PC-9 (cell line): ENCODE measurements around the gene CNBD2. TPM values are rescaled to one million over a fixed set of nuclear protein-coding genes. Genes with fewer than 3 reads are reported as not detected.

Source experiments
- BruUV-seq: library from RNA; stranded (reverse); fragments of 400-500 nt; replicated peaks from 2 replicates; lab custom pipeline; 2021; lab: Mats Ljungman, UMichigan
- CTCF ChIA-PET: fragments of 300-600 bp; sonication (Branson Sonifier 250); formaldehyde crosslinking; loops from one replicate; lab custom pipeline; 2022; ENCODE audit warnings: antibody characterized with exemption; lab: Charles Lee
- POLR2A ChIA-PET: fragments of 300-600 bp; sonication (Branson Sonifier 250); formaldehyde crosslinking; loops from one replicate; lab custom pipeline; 2022; ENCODE audit warnings: antibody characterized with exemption; ENCODE audit not compliant: unreplicated experiment; lab: Charles Lee
- DNase-seq, 2 experiments: peaks; one replicate each; pipeline versions ENCODE4 v3.0.0 to v3.0.0-alpha.2; 2015 to 2022; ENCODE audit warnings: mixed read lengths in 1 of 2
- H2AFZ ChIP-seq: fragments of 200-600 bp; sonication (generic); 2 replicates; pipeline ENCODE4 v1.8.1; 2017; ENCODE audit warnings: antibody characterized with exemption
- H3F3A ChIP-seq: fragments of 200-600 bp; sonication (generic); 2 replicates; pipeline ENCODE4 v1.8.1; 2017; ENCODE audit warnings: antibody characterized with exemption, mild to moderate bottlenecking, low read depth; ENCODE audit not compliant: insufficient read depth
- H3K27ac ChIP-seq: fragments of 200-600 bp; sonication (generic); 2 replicates; pipeline ENCODE4 v1.6.1; 2016; ENCODE audit warnings: mixed run types
- H3K27me3 ChIP-seq: fragments of 200-600 bp; sonication (generic); 2 replicates; pipeline ENCODE4 v1.6.1; 2016; ENCODE audit warnings: low read depth, mixed run types; ENCODE audit not compliant: insufficient read depth
- H3K36me3 ChIP-seq: fragments of 200-600 bp; sonication (generic); 2 replicates; pipeline ENCODE4 v1.6.1; 2016; ENCODE audit warnings: low read depth, mixed run types
- H3K4me1 ChIP-seq: fragments of 200-600 bp; sonication (generic); replicated peaks from 2 replicates; pipeline ENCODE4 v1.6.1; 2016; ENCODE audit warnings: mixed run types; ENCODE audit not compliant: insufficient read depth
- H3K4me2 ChIP-seq: fragments of 200-600 bp; sonication (generic); 2 replicates; pipeline ENCODE4 v1.6.1; 2017; ENCODE audit warnings: mixed run types
- H3K4me3 ChIP-seq: fragments of 200-600 bp; sonication (generic); 2 replicates; pipeline ENCODE4 v1.6.1; 2016; ENCODE audit warnings: mixed run types
- H3K79me2 ChIP-seq: fragments of 200-600 bp; sonication (generic); 2 replicates; pipeline ENCODE4 v1.6.1; 2017; ENCODE audit warnings: low read depth, mixed run types
- H3K9me2 ChIP-seq: fragments of 200-600 bp; sonication (generic); 2 replicates; pipeline ENCODE4 v1.8.1; 2017; ENCODE audit warnings: mild to moderate bottlenecking; ENCODE audit not compliant: insufficient read depth
- H3K9me3 ChIP-seq: fragments of 200-600 bp; sonication (generic); 2 replicates; pipeline ENCODE4 v1.8.1; 2016; ENCODE audit warnings: low read depth; ENCODE audit not compliant: insufficient read depth
- H4K20me1 ChIP-seq: fragments of 200-600 bp; sonication (generic); 2 replicates; pipeline ENCODE4 v1.8.1; 2017; ENCODE audit not compliant: insufficient read depth
- EZH2 ChIP-seq: fragments of 200-600 bp; sonication (generic); IDR thresholded peaks from 2 replicates; pipeline ENCODE4 v1.8.0; 2017; ENCODE audit warnings: antibody characterized with exemption, low read depth
- intact Hi-C: fragments of 100-400 bp; cut with micrococcal nuclease; formaldehyde crosslinking; loops from one replicate; pipeline ENCODE4 v1.10.0; 2022; ENCODE audit not compliant: unreplicated experiment
- total RNA-seq: library from RNA; stranded (reverse); gene quantifications from 2 replicates; pipeline ENCODE4 v1.2.3, GENCODE V29; 2021
- TF ChIP-seq, protein P1 (sequence below): fragments of 200-600 bp; sonication (generic); conservative IDR thresholded peaks from 2 replicates; pipeline ENCODE4 v1.6.1; 2017; ENCODE audit warnings: mixed run types, antibody characterized with exemption, mild to moderate bottlenecking, moderate library complexity

The CNBD2 gene
- total RNA-seq, 1 experiment from 2014 or later = 7.3 TPM

DNA sequence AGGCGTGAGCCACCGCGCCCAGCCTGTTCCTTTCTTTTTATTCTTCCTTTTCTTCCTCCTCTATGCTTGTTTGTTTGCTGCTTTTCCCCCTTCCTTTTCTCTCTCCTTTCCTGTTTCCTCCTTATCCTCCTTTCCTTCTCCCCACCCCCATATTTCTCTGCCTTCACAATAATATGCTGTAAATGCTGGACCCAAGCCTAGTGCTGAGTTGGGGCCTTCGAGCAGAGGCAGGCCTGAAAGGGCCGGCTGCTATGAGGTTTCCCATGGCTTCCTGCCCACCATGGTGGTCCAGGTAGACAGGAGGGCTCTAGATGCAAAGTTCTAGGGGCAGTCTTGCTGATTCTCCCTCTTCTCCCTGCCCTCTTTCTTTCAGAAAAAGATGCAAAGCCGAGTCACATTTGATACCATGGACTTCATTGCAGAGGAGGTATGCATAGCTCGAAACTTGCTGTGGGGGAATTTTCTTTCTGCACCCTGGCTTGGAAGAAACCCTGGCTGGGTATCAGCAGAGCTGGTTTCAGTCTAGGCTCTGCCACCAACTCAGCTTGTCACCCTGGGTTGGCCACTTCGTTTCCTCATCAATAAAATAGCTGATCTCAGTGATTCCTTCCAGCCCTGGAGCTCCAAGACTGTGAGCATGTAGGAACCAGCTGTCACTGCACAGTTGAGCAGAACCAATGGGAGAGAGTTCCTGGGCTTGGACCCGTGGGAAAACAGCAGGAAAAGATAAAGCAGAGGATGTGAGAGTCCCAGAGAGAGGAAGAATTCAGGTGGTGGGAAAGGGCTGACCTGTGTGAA, 7.4 kb downstream of the CNBD2 start:
- no peak overlapping the region for H3K27ac ChIP-seq
- H3K27me3 ChIP-seq = no peaks in the 10 kb centered on the region
- DNase-seq = no peak
- H3K4me1 ChIP-seq = no peaks in the 10 kb centered on the region; the same call in 1 of the 2 replicates
- ChIA-PET CTCF (no interaction called here), POLR2A (no interaction called here)
- H3F3A ChIP-seq = no peaks in the 10 kb centered on the region
- H3K9me2 ChIP-seq = no peaks in the 10 kb centered on the region
- no peaks in the 10 kb centered on the region for H4K20me1 ChIP-seq
- TF ChIP-seq, protein P1, sequence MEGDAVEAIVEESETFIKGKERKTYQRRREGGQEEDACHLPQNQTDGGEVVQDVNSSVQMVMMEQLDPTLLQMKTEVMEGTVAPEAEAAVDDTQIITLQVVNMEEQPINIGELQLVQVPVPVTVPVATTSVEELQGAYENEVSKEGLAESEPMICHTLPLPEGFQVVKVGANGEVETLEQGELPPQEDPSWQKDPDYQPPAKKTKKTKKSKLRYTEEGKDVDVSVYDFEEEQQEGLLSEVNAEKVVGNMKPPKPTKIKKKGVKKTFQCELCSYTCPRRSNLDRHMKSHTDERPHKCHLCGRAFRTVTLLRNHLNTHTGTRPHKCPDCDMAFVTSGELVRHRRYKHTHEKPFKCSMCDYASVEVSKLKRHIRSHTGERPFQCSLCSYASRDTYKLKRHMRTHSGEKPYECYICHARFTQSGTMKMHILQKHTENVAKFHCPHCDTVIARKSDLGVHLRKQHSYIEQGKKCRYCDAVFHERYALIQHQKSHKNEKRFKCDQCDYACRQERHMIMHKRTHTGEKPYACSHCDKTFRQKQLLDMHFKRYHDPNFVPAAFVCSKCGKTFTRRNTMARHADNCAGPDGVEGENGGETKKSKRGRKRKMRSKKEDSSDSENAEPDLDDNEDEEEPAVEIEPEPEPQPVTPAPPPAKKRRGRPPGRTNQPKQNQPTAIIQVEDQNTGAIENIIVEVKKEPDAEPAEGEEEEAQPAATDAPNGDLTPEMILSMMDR = no peak
- TF ChIP-seq EZH2 = no peak
- no peak overlapping the region for H2AFZ ChIP-seq
- no peaks in the 10 kb centered on the region for H3K36me3 ChIP-seq
- H3K9me3 ChIP-seq = no peaks in the 10 kb centered on the region
- H3K79me2 ChIP-seq = no peaks in the 10 kb centered on the region
- no peak overlapping the region for H3K4me3 ChIP-seq
- intact Hi-C loops = no loop called here
- no TSS peak for BruUV-seq
- no peak overlapping the region for H3K4me2 ChIP-seq

DNA sequence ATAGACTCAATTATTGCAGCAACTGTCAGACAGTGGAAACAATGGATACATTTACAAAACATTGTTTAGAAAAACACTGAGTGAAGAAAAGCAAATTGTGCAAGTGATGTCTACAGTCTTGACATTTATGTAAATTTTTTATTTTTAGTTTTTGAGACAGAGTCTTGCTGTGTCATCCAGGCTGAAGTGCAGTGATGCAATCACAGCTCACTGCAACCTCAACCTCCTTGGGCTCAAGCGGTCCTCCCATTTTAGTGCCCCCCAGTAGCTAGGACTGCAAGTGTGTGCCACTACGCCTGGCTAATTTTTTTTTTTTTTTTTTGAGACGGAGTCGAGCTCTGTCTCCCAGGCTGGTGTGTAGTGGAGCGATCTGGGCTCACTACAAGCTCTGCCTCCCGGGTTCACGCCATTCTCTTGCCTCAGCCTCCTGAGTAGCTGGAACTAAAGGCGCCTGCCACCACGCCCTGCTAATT, 9.7 kb downstream of the CNBD2 start:
- Histone ChIP-seq H3K4me1 (no peaks in the 10 kb centered on the region; the same call in 1 of the 2 replicates), H3K9me2 (no peaks in the 10 kb centered on the region), H2AFZ (no peak overlapping the region), H3K4me3 (no peak overlapping the region), H3K4me2 (no peak overlapping the region), H4K20me1 (no peaks in the 10 kb centered on the region), H3F3A (no peaks in the 10 kb centered on the region), H3K27me3 (no peaks in the 10 kb centered on the region), H3K9me3 (no peaks in the 10 kb centered on the region), H3K27ac (no peak overlapping the region), H3K36me3 (no peaks in the 10 kb centered on the region), H3K79me2 (no peaks in the 10 kb centered on the region)
- DNase-seq = no peak
- no TSS peak for BruUV-seq
- intact Hi-C loops = no loop called here
- TF ChIP-seq, protein P1 = no peak
- TF ChIP-seq EZH2 = no peak
- ChIA-PET POLR2A (interaction anchor here (0.6 kb wide), 1 partner anchor 647 kb away, joined by 4 read pairs; no protein-coding TSS in a partner anchor), CTCF (interaction anchor here (0.7 kb wide), 1 partner anchor 15 kb away, joined by 4 read pairs; no protein-coding TSS in a partner anchor)

DNA sequence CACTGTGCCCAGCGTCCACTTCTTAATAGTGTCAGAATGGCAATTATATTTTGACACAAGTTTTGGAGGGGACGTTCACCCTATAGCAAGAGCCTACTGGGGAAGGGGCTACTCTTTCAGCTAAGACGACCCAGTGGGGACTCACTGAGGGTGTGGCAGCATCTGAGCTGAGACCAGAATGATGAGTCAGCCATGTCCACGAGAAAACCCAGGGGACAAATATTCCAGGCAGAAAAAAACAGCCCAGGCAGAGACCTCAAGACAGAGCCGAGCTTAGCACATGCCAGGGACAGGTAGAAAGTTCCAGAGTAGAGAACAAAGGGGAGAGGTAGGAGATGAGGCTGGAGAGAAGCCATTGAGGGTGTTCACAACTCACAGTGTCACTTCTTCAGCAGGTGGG, 11.2 kb downstream of the CNBD2 start:
- Histone ChIP-seq H3K9me2 (no peaks in the 10 kb centered on the region), H3K79me2 (no peaks in the 10 kb centered on the region), H3K27ac (no peak overlapping the region), H3K27me3 (no peaks in the 10 kb centered on the region), H3K4me1 (no peaks in the 10 kb centered on the region; the same call in 1 of the 2 replicates), H3K9me3 (no peaks in the 10 kb centered on the region), H3K4me3 (no peak overlapping the region), H3K4me2 (no peak overlapping the region), H3F3A (no peaks in the 10 kb centered on the region), H2AFZ (no peak overlapping the region), H3K36me3 (no peaks in the 10 kb centered on the region), H4K20me1 (no peaks in the 10 kb centered on the region)
- intact Hi-C loops = no loop called here
- ChIA-PET CTCF (interaction anchor here (0.5 to 0.7 kb wide), 4 partner anchors 25 to 883 kb away, joined by 3 to 7 read pairs (median 3); partner anchors contain the start of gene SCAND1), POLR2A (interaction anchor here (0.6 to 0.7 kb wide), 2 partner anchors 25 to 472 kb away, joined by 3 to 4 read pairs; partner anchors contain the start of gene SCAND1)
- DNase-seq = no peak
- TF ChIP-seq, protein P1 = no peak
- TF ChIP-seq EZH2 = no peak
- BruUV-seq = no TSS peak
